ENCODE measurements around the gene TTYH1. TPM values are rescaled to one million over a fixed set of nuclear protein-coding genes. Genes with fewer than 3 reads are reported as not detected.

TTYH1 gene
- total and polyA plus RNA-seq, 2 of the 4 experiments (the other 2 are of a cell fraction) = not detected

DNA sequence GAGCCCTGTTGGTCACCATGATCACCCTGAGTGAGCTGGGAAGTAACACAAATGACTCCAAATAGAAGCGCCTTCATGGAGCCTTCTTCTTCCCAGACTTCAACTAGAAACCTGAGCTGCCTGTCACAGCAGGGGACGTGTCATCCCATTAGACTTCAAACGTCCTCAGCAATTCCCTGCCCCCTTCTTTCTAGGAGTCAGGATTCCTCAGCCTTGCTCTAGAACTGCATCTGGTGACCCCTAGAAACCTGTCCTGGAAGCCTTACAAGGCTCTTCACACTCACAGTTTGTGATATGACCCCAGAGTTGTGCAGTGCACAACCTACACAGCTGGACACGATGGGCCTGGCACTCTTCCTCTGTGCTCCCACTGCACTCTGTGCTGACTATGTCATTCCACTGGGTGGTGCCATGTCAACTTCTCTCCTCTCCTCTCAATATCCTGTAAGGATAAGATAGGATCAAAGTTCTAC is 23.6 kb upstream of the TTYH1 start:
- CTCF ChIA-PET = interaction anchor here (0.5 to 1.5 kb wide), 3 partner anchors 8 to 46 kb away, joined by 3 to 7 read pairs (median 5); no protein-coding TSS in a partner anchor
- intact Hi-C loops (cut with micrococcal nuclease) = loop anchor here (1.0 kb wide), 1 partner anchor 66 kb away; no protein-coding TSS in a partner anchor
- H3K27ac ChIP-seq (ENCODE audit: insufficient read depth, low read length) = no peak overlapping the region
- H3K4me3 ChIP-seq (ENCODE audit: insufficient read depth, low read depth, low read length) = no peak overlapping the region
- dilution Hi-C loops (cut with HindIII; ENCODE audit: low sequenced_read_pairs, unreplicated experiment) = no loop called here
- no peaks in the 10 kb centered on the region for H3K9me3 ChIP-seq (ENCODE audit: control insufficient read depth, insufficient read depth, low read length)
- no peak for DNase-seq
- no peak overlapping the region for H3K4me2 ChIP-seq (ENCODE audit: low read depth, low read length)
- no peak overlapping the region for H3K23ac ChIP-seq (ENCODE audit: low read depth, low read length)
- H3K9me1 ChIP-seq (ENCODE audit: insufficient read depth, low read length) = no peaks in the 10 kb centered on the region
- no peaks in the 10 kb centered on the region; the same call in 1 of the 2 replicates for H3K27me3 ChIP-seq (ENCODE audit: control insufficient read depth, insufficient read depth, low read length)
- in situ Hi-C loops (cut with MboI; ENCODE audit: low sequenced_read_pairs) = no loop called here
- no peak overlapping the region for H3K18ac ChIP-seq (ENCODE audit: low read depth, low read length)
- H3K56ac ChIP-seq (ENCODE audit: extremely low read depth, insufficient read depth, low read length) = no peak overlapping the region
- H3K36me3 ChIP-seq (ENCODE audit: control insufficient read depth, insufficient read depth, low read length) = no peaks in the 10 kb centered on the region
- no peaks in the 10 kb centered on the region for H4K20me1 ChIP-seq (ENCODE audit: insufficient read depth, low read length)
- no peak overlapping the region for H4K5ac ChIP-seq (ENCODE audit: low read depth, low read length)
- H3K4me1 ChIP-seq (ENCODE audit: control insufficient read depth, insufficient read depth, low read length) = no peaks in the 10 kb centered on the region
- H2BK20ac ChIP-seq (ENCODE audit: low read depth, low read length) = no peak overlapping the region
- H2AFZ ChIP-seq (replicated peaks; ENCODE audit: low read length, poor library complexity) = no peak overlapping the region
- no peak overlapping the region for H2BK15ac ChIP-seq (ENCODE audit: low read depth, low read length)
- H2BK5ac ChIP-seq (ENCODE audit: low read depth, low read length, poor library complexity, severe bottlenecking) = no peak overlapping the region
- whole genome bisulfite sequencing, 2 experiments (ENCODE audit: extremely low coverage in 2 of 2, insufficient read length in 1 of 2) = no CpG with 5 or more reads among the region's 4 CpGs
- no peak overlapping the region for H2AK5ac ChIP-seq (ENCODE audit: low read depth, low read length)
- no peaks in the 10 kb centered on the region for H3K79me1 ChIP-seq (ENCODE audit: low read depth in 1 of 2, low read length in 2 of 2)
- no peak overlapping the region for H3K9ac ChIP-seq (ENCODE audit: low read depth, low read length)
- POLR2A ChIA-PET (ENCODE audit: unreplicated experiment) = no interaction called here
- no peak overlapping the region for H4K91ac ChIP-seq (ENCODE audit: insufficient read depth, low read depth, low read length)
- H3K14ac ChIP-seq (replicated peaks; ENCODE audit: low read depth, low read length) = no peak overlapping the region
- H2AK9ac ChIP-seq (replicated peaks; ENCODE audit: low read depth, low read length, poor library complexity) = no peak overlapping the region
- ATAC-seq (ENCODE audit: low read depth) = no peak
- TF ChIP-seq BHLHE40 (IDR thresholded peaks at IDR 0.05; ENCODE audit: low read depth, low read length) = no peak
- TF ChIP-seq SMC3 (IDR thresholded peaks at IDR 0.05; ENCODE audit: low read depth, low read length) = no peak
- no peak overlapping the region for H3K4ac ChIP-seq (ENCODE audit: low read depth, low read length)
- BruUV-seq (replicated peaks) = no TSS peak
- H4K8ac ChIP-seq (ENCODE audit: low read depth in 2 of 2, low read length in 2 of 2) = no peak overlapping the region
- no peak overlapping the region for H2BK120ac ChIP-seq (ENCODE audit: low read depth, low read length)

Data from IMR-90 (cell line).